Erythroblast (primary cell): Measurements from ENCODE around the gene ME3.

Experiments used
- GATA1 ChIP-seq: IDR thresholded peaks from 2 replicates; pipeline ENCODE4 v1.6.1; 2011; ENCODE audit warnings: low read depth, mild to moderate bottlenecking, control low read depth, low read length, moderate library complexity
- POLR2A ChIP-seq: IDR thresholded peaks from 2 replicates; pipeline ENCODE4 v1.6.1; 2011; ENCODE audit warnings: mild to moderate bottlenecking, low read length

- TF ChIP-seq POLR2A, result no peak
- TF ChIP-seq GATA1, result no peak
These were observed 49.6 kb upstream of the ME3 start for GRCh38 chr11:86722006-86722405.
